ENCODE results near the gene NUP58.

The NUP58 gene

GRCh38 chr13:25267715-25268114 is 33.7 kb upstream of the NUP58 start:
- H3K79me2 ChIP-seq (ENCODE audit: low read length): no peaks in the 10 kb centered on the region
- H3K9ac ChIP-seq (ENCODE audit: low read length): no peak overlapping the region
- no peak for DNase-seq
- no peaks in the 10 kb centered on the region for H3F3A ChIP-seq (ENCODE audit: insufficient read depth, low read length)
- H3K4me1 ChIP-seq (ENCODE audit: low read length): no peaks in the 10 kb centered on the region
- H3K4me3 ChIP-seq (ENCODE audit: low read length): no peak overlapping the region
- H3K36me3 ChIP-seq (replicated peaks; ENCODE audit: insufficient read depth, low read length): no peaks in the 10 kb centered on the region
- H3K4me2 ChIP-seq (ENCODE audit: low read depth, low read length): no peak overlapping the region
- TF ChIP-seq EZH2phosphoT487 (IDR thresholded peaks at IDR 0.05; ENCODE audit: low read length) (no peak), EZH2 (optimal IDR thresholded peaks at IDR 0.05; ENCODE audit: low read depth, low read length) (no peak)
- TF ChIP-seq, protein P1, sequence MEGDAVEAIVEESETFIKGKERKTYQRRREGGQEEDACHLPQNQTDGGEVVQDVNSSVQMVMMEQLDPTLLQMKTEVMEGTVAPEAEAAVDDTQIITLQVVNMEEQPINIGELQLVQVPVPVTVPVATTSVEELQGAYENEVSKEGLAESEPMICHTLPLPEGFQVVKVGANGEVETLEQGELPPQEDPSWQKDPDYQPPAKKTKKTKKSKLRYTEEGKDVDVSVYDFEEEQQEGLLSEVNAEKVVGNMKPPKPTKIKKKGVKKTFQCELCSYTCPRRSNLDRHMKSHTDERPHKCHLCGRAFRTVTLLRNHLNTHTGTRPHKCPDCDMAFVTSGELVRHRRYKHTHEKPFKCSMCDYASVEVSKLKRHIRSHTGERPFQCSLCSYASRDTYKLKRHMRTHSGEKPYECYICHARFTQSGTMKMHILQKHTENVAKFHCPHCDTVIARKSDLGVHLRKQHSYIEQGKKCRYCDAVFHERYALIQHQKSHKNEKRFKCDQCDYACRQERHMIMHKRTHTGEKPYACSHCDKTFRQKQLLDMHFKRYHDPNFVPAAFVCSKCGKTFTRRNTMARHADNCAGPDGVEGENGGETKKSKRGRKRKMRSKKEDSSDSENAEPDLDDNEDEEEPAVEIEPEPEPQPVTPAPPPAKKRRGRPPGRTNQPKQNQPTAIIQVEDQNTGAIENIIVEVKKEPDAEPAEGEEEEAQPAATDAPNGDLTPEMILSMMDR (IDR thresholded peaks at IDR 0.05; ENCODE audit: low read length): 0 out of 2 replicates have a peak, but pooled peaks have one; percentile 14
- no peaks in the 10 kb centered on the region for H4K20me1 ChIP-seq (ENCODE audit: insufficient read depth, low read length)
- no peak overlapping the region for H3K27ac ChIP-seq (ENCODE audit: low read length)
- no peaks in the 10 kb centered on the region for H3K27me3 ChIP-seq (replicated peaks; ENCODE audit: insufficient read depth, low read length)
- H3K9me2 ChIP-seq (replicated peaks; ENCODE audit: insufficient read depth, low read length): no peaks in the 10 kb centered on the region
- no peak overlapping the region for H2AFZ ChIP-seq (ENCODE audit: low read length)
- H3K9me3 ChIP-seq (replicated peaks; ENCODE audit: insufficient read depth, low read length): no peaks in the 10 kb centered on the region

GRCh38 chr13:25268561-25268960 is 32.9 kb upstream of the NUP58 start:
- no peaks in the 10 kb centered on the region for H3K9me2 ChIP-seq (replicated peaks; ENCODE audit: insufficient read depth, low read length)
- H3K79me2 ChIP-seq (ENCODE audit: low read length): no peaks in the 10 kb centered on the region
- H3K9me3 ChIP-seq (replicated peaks; ENCODE audit: insufficient read depth, low read length): no peaks in the 10 kb centered on the region
- H3K27me3 ChIP-seq (replicated peaks; ENCODE audit: insufficient read depth, low read length): no peaks in the 10 kb centered on the region
- no peaks in the 10 kb centered on the region for H4K20me1 ChIP-seq (ENCODE audit: insufficient read depth, low read length)
- H3F3A ChIP-seq (ENCODE audit: insufficient read depth, low read length): no peaks in the 10 kb centered on the region
- no peak overlapping the region for H3K9ac ChIP-seq (ENCODE audit: low read length)
- no peak overlapping the region for H3K27ac ChIP-seq (ENCODE audit: low read length)
- H2AFZ ChIP-seq (ENCODE audit: low read length): no peak overlapping the region
- H3K4me1 ChIP-seq (ENCODE audit: low read length): no peaks in the 10 kb centered on the region
- H3K4me2 ChIP-seq (ENCODE audit: low read depth, low read length): no peak overlapping the region
- TF ChIP-seq EZH2phosphoT487 (IDR thresholded peaks at IDR 0.05; ENCODE audit: low read length): no peak
- TF ChIP-seq, protein P1 (IDR thresholded peaks at IDR 0.05; ENCODE audit: low read length): no peak
- TF ChIP-seq EZH2 (optimal IDR thresholded peaks at IDR 0.05; ENCODE audit: low read depth, low read length): no peak
- no peak for DNase-seq
- H3K36me3 ChIP-seq (replicated peaks; ENCODE audit: insufficient read depth, low read length): no peaks in the 10 kb centered on the region
- H3K4me3 ChIP-seq (ENCODE audit: low read length): no peak overlapping the region

GRCh38 chr13:25276748-25277147 is 24.7 kb upstream of the NUP58 start:
- Histone ChIP-seq H3K27me3 (replicated peaks; ENCODE audit: insufficient read depth, low read length) (no peaks in the 10 kb centered on the region), H2AFZ (ENCODE audit: low read length) (no peak overlapping the region), H3K9ac (ENCODE audit: low read length) (no peak overlapping the region), H3K79me2 (ENCODE audit: low read length) (peaks cover 38% of the 10 kb centered on the region), H3K27ac (ENCODE audit: low read length) (no peak overlapping the region), H3K4me3 (ENCODE audit: low read length) (no peak overlapping the region), H3K9me2 (replicated peaks; ENCODE audit: insufficient read depth, low read length) (no peaks in the 10 kb centered on the region), H3K4me2 (ENCODE audit: low read depth, low read length) (no peak overlapping the region), H4K20me1 (ENCODE audit: insufficient read depth, low read length) (no peaks in the 10 kb centered on the region), H3K9me3 (replicated peaks; ENCODE audit: insufficient read depth, low read length) (no peaks in the 10 kb centered on the region), H3K4me1 (ENCODE audit: low read length) (no peaks in the 10 kb centered on the region), H3F3A (ENCODE audit: insufficient read depth, low read length) (no peaks in the 10 kb centered on the region), H3K36me3 (replicated peaks; ENCODE audit: insufficient read depth, low read length) (no peaks in the 10 kb centered on the region)
- TF ChIP-seq, protein P1 (IDR thresholded peaks at IDR 0.05; ENCODE audit: low read length): no peak
- TF ChIP-seq EZH2phosphoT487 (IDR thresholded peaks at IDR 0.05; ENCODE audit: low read length) (no peak), EZH2 (optimal IDR thresholded peaks at IDR 0.05; ENCODE audit: low read depth, low read length) (no peak)
- DNase-seq: no peak
